NCI-H146 (cell line): ENCODE measurements around the gene UBASH3A.

Source experiments
- DNase-seq: peaks from one replicate; lab custom pipeline; 2025; lab: John Stamatoyannopoulos, UW

The UBASH3A gene, protein sequence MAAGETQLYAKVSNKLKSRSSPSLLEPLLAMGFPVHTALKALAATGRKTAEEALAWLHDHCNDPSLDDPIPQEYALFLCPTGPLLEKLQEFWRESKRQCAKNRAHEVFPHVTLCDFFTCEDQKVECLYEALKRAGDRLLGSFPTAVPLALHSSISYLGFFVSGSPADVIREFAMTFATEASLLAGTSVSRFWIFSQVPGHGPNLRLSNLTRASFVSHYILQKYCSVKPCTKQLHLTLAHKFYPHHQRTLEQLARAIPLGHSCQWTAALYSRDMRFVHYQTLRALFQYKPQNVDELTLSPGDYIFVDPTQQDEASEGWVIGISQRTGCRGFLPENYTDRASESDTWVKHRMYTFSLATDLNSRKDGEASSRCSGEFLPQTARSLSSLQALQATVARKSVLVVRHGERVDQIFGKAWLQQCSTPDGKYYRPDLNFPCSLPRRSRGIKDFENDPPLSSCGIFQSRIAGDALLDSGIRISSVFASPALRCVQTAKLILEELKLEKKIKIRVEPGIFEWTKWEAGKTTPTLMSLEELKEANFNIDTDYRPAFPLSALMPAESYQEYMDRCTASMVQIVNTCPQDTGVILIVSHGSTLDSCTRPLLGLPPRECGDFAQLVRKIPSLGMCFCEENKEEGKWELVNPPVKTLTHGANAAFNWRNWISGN

DNA sequence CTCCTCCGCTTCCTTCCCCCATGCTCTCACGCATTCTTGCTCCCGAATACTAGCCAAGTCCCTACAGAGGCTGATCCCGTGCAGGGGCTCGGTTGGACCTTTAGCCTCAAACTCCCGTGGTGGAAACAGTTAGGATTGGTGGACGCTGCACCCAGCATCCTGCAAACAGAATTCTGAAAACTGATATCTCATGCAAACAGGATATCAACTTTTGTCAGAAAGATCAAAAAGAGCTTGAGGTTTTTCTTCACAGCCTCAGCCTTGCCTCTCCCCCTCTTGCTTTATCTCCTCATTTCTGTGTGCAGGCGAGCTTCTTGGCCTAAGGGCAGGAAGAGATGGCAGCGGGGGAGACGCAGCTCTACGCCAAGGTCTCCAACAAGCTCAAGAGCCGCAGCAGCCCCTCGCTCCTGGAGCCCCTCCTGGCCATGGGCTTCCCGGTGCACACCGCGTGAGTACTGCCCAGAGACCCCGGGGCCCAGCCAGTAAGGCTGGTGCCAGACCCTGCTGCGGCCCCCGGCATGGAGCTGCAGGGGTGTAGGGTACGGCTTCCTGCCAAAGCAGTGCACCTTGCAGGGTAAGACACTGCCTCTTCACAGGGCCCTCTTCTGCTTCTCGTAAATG is at the start of gene UBASH3A:
UBASH3A (plus strand) TSS at position 292 of the 621 bp plus-strand sequence; CDS start at position 336, 44 bp downstream.
- no peak for DNase-seq

DNA sequence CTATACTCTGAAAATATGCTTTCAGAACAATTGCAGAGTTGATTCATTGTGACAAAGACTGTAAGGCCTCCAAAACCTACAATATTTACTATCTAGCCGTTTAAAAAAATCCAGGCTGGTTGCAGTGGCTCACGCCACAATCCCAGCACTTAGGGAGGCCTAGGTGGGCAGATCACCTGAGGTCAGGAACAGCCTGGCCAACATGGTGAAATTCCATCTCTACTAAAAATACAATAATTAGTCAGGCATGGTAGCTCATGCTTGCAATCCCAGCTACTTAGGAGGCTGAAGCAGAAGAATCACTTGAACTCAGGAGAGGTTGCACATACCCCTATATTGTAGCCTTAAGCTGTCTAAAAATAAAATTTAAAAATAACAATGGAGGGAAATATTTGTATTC is 47.7 kb upstream of the UBASH3A start:
- DNase-seq, result no peak

- peak; percentile 14 for DNase-seq
These were observed 47.1 kb upstream of the UBASH3A start for GRCh38 chr21:42356650-42357049.

- DNase-seq, result peak; percentile 41
These were observed 46.4 kb upstream of the UBASH3A start for GRCh38 chr21:42357307-42357706.

- DNase-seq, result peak; percentile 77
These were observed 45.4 kb upstream of the UBASH3A start for GRCh38 chr21:42358261-42358660.

DNA sequence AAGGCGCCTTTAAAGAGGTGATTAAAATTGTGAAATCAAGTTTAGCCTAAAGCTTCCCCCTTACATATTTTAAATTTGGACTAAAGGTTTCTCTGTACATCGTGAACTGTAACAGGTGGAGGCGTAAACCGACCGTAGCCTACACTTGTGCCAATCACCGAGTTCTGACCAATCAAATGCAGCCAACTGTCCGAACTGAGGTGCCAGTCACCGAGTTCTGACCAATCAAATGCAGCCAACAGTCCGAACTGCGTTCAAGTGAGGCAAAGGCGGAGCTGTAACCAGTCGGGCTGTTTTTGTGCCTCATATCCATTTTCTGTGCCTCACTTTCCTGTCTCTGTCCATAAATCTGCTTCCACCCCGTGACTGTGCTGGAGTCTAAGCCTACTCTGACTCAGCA is 44.8 kb upstream of the UBASH3A start:
- no peak for DNase-seq

- no peak for DNase-seq
These were observed 43.4 kb upstream of the UBASH3A start for GRCh38 chr21:42360317-42360716.

GRCh38 chr21:42361286-42361685 is 42.4 kb upstream of the UBASH3A start:
- no peak for DNase-seq

- DNase-seq, result no peak
These were observed 41.5 kb upstream of the UBASH3A start for GRCh38 chr21:42362198-42362597.

DNA sequence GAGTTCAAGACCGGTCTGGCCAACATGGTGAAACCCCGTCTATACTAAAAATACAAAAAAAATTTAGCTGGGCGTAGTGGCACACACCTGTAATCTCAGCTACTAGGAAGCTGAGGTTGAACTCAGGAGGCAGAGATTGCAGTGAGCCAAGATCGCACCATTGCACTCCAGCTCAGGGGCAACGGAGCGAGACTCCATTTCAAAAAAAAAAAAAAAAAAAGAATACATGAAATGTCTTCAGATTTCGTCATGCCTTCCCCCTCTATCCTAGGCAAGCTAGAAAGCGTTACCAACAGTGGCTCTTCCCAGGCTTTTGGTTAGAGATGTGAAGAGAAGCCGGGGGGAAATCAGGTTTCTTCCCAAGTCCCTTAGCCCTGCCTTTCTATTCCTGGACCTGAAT is 41.0 kb upstream of the UBASH3A start:
- DNase-seq, result no peak

DNA sequence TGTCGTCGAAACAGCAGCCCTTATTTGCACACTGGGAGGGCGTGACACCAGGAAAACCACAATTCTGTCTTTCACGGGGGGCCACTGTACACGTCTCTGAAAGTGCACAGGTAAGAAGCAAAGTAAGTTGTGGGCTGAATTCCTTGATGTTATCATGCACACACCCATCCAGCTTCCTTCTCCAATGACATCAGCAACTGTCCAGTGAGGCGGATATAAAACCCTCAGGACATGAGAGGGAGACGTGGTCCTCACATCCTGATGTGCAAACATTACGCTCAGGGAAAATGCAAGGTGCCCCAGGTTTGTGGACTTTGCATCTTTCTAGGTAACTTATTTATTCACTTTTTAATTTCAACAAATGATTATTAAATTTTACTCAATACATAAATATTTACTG is 40.4 kb upstream of the UBASH3A start:
- DNase-seq, result no peak

DNA sequence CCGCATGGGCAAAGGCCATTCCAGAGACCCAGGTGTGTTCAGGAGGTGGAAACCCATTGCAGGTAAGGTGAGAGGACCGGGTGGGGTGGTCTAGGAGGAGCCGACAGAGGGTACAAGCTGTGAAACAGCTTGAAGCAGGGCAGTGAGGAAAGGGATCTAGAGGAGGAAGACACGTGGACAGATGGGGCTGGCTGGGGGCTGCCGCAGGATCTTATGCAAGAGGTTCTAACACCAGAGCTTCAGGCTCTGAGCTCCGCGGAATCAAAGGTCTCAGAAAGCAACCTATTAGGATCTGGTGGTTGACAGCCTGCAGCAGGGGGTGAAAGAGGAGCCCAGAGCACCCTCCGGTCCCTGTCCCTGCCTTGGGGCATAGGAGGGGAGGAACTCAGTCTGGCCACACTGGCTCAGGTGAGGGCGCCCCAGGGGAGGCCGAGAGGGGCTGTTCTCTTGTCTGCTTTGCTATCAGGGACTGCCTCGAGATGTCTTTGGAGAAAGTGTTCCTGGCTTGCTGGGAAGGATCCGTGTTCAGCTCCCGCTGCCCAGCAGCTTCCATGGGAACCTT is 39.3 kb upstream of the UBASH3A start:
- DNase-seq, result no peak

GRCh38 chr21:42365770-42366169 is 37.9 kb upstream of the UBASH3A start:
- no peak for DNase-seq

DNA sequence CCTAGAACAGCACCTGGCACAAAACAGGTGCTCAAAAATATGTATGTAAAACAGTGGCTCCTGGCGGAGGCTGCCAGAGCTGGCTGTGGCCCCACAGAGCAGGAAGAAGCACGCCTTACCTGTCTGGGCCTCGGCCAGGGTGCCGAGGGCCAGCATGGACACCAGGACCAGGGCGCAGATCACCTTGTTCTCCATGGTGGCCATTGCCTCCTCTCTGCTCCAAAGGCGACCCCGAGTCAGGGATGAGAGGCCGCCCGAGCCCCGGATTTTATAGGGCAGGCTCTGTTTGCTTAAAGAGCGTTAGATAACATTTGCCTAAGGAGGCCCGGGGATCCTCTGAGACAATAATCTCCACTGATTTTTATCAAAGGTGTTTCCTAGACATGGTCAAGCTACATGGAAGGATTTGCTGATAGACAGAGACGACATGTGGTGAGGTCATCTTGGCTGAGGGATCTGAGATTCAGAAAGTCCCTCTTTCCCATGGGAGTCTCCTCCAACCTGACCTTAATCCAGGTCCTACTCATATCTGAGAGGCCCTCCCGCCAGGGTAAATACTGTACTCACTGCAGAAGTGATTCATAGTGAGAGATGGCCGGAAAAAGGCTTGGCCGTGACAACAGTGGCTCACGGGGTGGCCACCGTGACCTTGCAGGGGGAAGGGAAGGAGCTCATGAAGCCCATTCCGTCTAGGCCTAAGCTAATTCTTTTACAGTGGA is 37.3 kb upstream of the UBASH3A start, which contains the start of gene TFF1:
TFF1 (minus strand) TSS at position 244 of the 719 bp plus-strand sequence; CDS start at position 204, 40 bp downstream.
- peak; percentile 9 for DNase-seq

DNA sequence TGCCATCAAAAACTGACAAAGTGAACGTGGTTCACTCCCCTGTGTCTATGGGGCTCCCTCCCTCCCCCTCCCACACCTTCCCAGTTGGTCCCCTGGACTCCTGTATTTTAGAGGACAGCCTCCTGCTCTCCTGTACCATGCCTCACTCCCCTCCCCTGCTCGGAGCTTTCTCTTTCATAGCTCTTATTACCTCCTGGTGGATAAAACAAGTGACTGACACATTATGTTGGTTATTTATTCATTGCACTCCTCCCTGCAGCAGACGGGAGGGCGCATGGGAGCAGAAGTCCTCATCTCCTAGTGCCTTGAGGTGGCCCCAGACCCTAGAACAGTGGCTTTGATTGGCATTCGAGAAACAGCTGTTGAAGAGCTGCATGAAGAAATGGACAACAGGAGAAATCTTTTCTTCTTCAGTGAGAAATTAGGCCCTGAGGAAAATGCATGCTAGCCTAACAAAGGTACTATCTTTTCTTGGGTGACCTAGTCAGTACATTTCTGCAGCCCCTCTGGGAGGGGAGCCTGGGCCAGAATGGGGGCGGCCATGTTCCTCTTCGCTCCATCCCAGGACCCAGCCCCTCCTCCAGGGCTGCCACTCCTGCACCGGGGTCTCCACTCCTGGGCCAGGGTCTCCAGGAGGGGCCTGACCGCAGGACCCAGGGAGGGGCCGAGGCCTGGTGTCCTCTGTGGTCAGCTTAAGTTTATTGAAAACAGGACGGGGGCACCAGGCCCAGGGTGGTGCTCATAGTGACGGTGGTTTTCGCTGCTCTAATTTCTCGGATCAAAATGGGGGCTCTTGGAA is 36.1 kb upstream of the UBASH3A start:
- DNase-seq, result no peak

GRCh38 chr21:42369821-42370220 is 33.9 kb upstream of the UBASH3A start:
- DNase-seq, result no peak

DNA sequence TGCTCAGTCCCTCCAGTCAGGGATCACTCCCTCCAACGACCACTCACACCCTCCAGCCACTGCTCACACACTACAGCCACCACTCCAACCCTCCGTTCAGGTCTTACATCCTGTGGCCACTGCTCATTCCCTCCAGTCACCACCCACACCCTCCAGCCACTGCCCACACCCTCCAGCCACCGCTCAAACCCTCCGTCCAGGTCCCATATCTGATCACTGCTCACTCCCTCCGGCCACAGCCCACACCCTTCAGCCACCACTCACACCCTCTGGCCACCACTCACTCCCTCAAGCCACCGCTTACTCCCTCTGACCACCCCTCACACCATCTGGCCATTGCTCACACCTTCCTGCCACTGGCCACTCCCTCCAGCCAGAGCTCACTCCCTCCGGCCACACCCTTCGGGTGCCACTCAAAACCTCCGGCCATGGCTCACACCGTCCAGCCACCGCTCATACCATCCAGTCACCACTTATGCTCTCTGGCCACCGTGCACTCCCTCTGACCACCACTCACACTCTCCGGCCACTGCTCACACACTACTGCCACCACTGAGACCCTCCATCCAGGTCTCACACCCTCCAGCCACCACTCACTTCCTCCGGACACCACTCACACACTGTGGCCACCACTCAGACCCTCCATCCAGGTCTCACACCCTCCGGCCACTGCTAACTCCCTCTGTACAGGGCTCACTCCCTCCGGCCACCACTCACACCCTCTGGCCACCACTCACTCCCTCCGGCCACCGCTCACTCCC is 32.6 kb upstream of the UBASH3A start:
- no peak for DNase-seq

DNA sequence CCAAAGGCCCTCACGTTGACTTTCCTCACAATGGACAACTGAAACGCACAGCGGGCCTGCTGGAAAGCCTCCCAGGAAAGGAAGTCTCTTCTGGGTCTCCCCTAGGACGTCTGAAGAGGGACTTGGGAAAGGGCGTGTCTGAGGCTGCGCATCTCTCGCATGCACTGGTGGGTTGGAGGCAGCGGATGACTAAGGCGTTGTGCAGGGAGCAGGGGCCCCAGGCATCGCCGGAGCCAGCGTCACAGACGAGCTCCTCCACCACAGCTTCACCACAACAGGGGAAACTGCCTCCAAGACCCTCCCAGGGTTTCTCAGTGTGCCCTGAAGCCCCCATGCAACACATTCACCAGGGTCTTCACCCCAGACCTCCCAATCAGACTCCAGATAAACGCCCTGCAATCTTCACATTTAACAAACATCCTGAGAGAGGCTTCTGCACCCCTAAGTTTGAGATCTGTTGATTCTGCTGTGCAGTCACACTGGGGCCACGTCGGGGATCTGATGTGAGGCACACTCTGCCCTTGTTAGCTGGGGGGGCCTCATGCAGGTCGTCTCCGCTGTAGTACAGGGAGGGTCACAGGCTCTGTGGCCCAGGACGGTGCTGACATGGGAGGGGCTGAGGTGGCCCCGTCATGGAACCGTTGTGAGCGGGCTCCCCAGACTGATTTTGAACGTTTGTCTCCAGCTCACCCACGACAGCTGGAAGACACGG is 30.4 kb upstream of the UBASH3A start:
- DNase-seq, result no peak

- DNase-seq, result no peak
These were observed 29.7 kb upstream of the UBASH3A start for GRCh38 chr21:42373908-42374455.
